ENCODE measurements around the gene MAGEA10.
"Not testable (repeated sequence)": the region's sequence is repeated elsewhere in the genome, so short reads cannot be mapped to it uniquely, and the experiment has no call there.

MAGEA10 gene

GRCh38 chrX:152138388-152138784 lies at the start of gene MAGEA10:
Gene MAGEA10 (minus strand): TSS chrX:152138577. CDS start chrX:152135620, 2,957 bp downstream.
- no peak for DNase-seq (ENCODE audit: low spot score)

- DNase-seq (ENCODE audit: low spot score), result no peak
These were observed 39.3 kb upstream of the MAGEA10 start for GRCh38 chrX:152177497-152178269.

GRCh38 chrX:152177052-152177451 lies 38.7 kb upstream of the MAGEA10 start:
- no peak for DNase-seq (ENCODE audit: low spot score)

GRCh38 chrX:152175892-152176291 lies 37.5 kb upstream of the MAGEA10 start:
- not testable (repeated sequence) for DNase-seq (ENCODE audit: low spot score)

- not testable (repeated sequence) for DNase-seq (ENCODE audit: low spot score)
These were observed 35.5 kb upstream of the MAGEA10 start for GRCh38 chrX:152173923-152174322.

GRCh38 chrX:152170621-152171020 lies 32.2 kb upstream of the MAGEA10 start:
- no peak for DNase-seq (ENCODE audit: low spot score)

- DNase-seq (ENCODE audit: low spot score), result no peak
These were observed 26.8 kb upstream of the MAGEA10 start for GRCh38 chrX:152165033-152165743.

GRCh38 chrX:152157042-152157441 lies 18.7 kb upstream of the MAGEA10 start:
- no peak for DNase-seq (ENCODE audit: low spot score)

GRCh38 chrX:152155766-152156310 lies 17.5 kb upstream of the MAGEA10 start:
- DNase-seq (ENCODE audit: low spot score), result no peak

GRCh38 chrX:152154050-152154449 lies 15.7 kb upstream of the MAGEA10 start:
- no peak for DNase-seq (ENCODE audit: low spot score)

- no peak for DNase-seq (ENCODE audit: low spot score)
These were observed 12.9 kb upstream of the MAGEA10 start for GRCh38 chrX:152151256-152151655.

GRCh38 chrX:152149648-152150047 lies 11.3 kb upstream of the MAGEA10 start:
- no peak for DNase-seq (ENCODE audit: low spot score)

GRCh38 chrX:152139589-152139988 lies 1.2 kb upstream of the MAGEA10 start:
- DNase-seq (ENCODE audit: low spot score), result no peak

- no peak for DNase-seq (ENCODE audit: low spot score)
These were observed 498 bp downstream of the MAGEA10 start for GRCh38 chrX:152137771-152138387.

GRCh38 chrX:152136312-152136711 lies 2.1 kb downstream of the MAGEA10 start:
- no peak for DNase-seq (ENCODE audit: low spot score)

- no peak for DNase-seq (ENCODE audit: low spot score)
These were observed 6.9 kb downstream of the MAGEA10 start for GRCh38 chrX:152131525-152131924.

- DNase-seq (ENCODE audit: low spot score), result not testable (repeated sequence)
These were observed 9.1 kb downstream of the MAGEA10 start for GRCh38 chrX:152129069-152129844.

GRCh38 chrX:152117305-152117704 lies 21.1 kb downstream of the MAGEA10 start:
- no peak for DNase-seq (ENCODE audit: low spot score)

GRCh38 chrX:152108527-152108926 lies 29.9 kb downstream of the MAGEA10 start:
- DNase-seq (ENCODE audit: low spot score), result no peak

GRCh38 chrX:152103866-152104265 lies 34.5 kb downstream of the MAGEA10 start:
- no peak for DNase-seq (ENCODE audit: low spot score)

- DNase-seq (ENCODE audit: low spot score), result no peak
These were observed 52.2 kb downstream of the MAGEA10 start for GRCh38 chrX:152086141-152086540.

Data from RKO (cell line).